GM18511 (cell line): Measurements from ENCODE around the gene CALML4.
"Not testable (repeated sequence)": the region's sequence is repeated elsewhere in the genome, so short reads cannot be mapped to it uniquely, and the experiment has no call there.

ENCODE experiments used
- ATAC-seq: cut with Tn5 transposase; IDR thresholded peaks from one replicate; pipeline ENCODE4 v1.9.1; 2021; ENCODE audit warnings: mild to moderate bottlenecking, moderate library complexity; ENCODE audit not compliant: unreplicated experiment

CALML4 gene

GRCh38 chr15:68192804-68193486 lies 12.2 kb downstream of the CALML4 start:
- ATAC-seq = no peak

GRCh38 chr15:68192117-68192516 lies 13.0 kb downstream of the CALML4 start:
- no peak for ATAC-seq

DNA sequence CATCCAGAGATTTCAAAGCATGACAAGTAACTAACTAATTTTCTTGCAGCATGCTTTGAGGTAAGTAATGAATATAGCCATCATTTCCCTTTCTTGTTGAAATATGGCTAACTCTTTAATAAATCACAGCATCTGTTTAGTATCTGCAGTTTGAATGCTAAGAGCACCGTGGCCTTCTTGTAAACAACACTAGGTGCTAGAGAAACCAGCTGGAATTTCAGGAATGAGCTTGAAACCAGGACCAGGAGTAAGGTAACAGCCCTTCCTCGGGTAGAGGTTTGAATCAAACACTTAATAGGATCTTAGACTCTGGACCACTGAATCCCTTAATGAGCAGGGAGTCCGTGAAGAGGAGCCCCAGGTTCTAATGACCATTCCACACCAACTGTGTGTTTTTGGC lies 13.6 kb downstream of the CALML4 start:
- ATAC-seq = no peak

DNA sequence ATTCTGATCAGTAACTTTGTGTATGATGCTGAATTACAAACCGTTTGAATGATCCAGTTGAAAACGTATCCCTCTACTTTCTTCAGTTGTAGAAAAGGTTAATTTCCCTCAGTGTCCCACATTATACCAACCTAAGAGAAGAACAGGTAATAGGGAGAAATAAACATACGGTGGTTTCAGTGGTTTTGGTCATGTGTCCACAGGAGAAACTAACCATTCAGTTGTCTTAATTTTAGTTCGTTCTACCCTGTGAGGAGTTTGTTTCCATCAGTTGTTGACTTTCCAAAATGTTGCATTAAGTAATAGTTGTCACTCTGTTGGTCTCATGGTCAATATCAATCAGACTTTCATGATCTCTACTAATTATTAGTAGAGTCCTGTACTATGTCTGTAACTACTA lies 15.1 kb downstream of the CALML4 start:
- no peak for ATAC-seq

DNA sequence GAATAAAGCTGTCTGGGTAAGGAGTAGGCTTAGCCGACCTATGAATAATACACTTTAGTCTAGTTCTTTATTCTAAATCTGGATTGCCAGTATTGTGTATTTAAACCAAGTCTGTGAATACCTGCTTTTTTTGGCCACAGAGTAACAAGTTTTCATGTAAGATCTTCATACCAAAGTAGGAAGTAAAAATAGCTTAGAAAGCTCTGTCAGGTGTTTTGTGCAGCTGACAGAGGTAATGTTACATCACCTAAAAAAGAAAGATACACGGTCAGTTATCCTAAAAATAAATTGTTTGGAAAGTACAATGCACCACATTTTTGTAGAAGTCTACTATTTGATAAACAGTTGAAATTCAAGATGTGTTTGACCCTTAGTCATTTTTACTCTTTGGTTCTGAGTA lies 16.5 kb downstream of the CALML4 start:
- ATAC-seq = no peak

- no peak for ATAC-seq
Measured at GRCh38 chr15:68187559-68187958, 17.6 kb downstream of the CALML4 start.

GRCh38 chr15:68186671-68187397 lies 18.3 kb downstream of the CALML4 start:
- ATAC-seq = no peak

- no peak for ATAC-seq
Measured at GRCh38 chr15:68184616-68185480, 20.3 kb downstream of the CALML4 start.

DNA sequence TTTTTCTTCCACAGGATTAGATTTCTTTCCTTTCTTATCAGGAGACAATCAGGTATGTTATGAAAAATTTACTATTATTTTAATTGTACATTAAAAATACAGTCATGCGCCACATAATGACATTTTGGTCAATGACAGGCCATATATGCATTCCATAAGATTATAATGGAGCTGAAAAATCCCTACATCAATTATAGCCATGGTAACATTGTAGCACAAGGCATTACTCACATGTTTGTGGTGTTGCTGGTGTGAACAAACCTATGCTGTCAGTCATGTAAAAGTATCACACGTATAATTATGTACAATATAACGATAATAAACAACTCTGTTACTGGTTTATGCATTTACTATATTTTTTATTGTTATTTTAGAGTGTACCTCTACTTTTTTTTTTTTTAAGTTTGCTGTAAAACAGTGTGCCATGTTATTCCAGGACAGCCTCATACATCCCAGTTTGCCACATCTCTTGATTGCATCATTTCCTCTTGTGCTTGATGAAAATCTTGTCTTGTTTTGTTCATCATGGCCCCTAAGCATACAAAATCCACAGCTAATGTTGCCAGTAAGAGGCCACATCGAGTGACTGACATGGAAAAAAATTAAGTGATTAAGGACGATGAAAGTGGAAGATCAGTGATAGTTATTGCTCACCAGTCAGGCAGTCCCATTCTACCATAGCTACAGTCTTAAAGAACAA lies 21.4 kb downstream of the CALML4 start:
- no peak for ATAC-seq

GRCh38 chr15:68177742-68178141 lies 27.4 kb downstream of the CALML4 start:
- ATAC-seq = no peak

DNA sequence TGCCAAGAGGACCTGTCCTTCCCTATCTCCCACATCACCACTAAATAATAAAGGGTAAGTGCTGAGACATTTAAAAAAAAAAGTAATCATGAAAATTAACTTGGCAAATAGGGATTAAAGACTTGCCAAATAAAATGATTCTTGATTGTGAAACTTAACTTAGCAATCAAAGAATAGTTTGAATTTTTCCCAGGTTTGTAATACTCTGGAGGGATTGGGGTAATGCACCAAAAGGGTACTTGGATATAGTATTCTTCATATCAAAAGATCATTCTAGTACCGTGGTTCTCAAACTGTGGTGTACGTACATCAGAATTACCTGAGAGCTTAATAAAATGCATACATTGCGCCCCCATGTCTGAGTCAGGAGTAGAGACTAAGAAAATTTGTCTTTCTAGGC lies 28.5 kb downstream of the CALML4 start:
- ATAC-seq = no peak

DNA sequence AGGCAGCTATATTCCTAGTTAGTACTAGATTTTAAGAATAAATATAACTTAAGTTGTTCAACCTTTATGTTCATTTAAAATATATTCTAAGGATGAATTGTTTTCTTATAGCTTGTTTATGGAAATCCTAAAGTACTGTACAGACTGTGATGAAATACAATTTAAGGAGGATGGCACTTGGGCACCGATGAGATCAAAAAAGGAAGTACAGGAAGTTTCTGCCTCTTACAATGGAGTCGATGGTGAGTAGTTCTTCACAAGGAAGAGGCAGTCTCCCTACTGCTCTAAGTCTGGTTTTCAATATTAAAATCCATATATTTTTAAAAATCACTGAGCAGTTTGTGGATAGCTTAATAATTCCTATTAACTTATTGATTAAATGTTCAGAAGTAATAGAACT lies 29.6 kb downstream of the CALML4 start:
- ATAC-seq = no peak

- ATAC-seq = no peak
Measured at GRCh38 chr15:68173119-68173518, 32.0 kb downstream of the CALML4 start.

GRCh38 chr15:68172037-68172436 lies 33.1 kb downstream of the CALML4 start:
- ATAC-seq = not testable (repeated sequence)

GRCh38 chr15:68166847-68167246 lies 38.3 kb downstream of the CALML4 start:
- ATAC-seq = no peak

DNA sequence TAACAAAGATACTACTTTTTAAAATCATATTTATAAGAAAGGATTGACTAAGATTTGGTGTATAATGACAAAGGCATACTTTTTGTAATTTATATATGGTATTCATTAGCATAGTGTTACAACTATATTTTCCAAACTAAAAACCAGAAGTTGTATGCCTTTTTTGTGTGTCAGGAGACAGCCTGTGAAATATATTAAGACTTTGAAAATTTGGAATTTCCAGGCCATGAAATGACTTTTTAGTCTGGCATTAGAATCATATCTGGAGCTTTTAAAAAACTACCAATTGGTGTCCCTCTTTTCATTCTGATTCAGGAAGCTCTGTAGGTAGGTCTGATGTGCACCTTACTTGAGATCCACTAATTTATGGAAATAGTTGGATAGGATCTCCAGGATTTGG lies 41.9 kb downstream of the CALML4 start:
- no peak for ATAC-seq

DNA sequence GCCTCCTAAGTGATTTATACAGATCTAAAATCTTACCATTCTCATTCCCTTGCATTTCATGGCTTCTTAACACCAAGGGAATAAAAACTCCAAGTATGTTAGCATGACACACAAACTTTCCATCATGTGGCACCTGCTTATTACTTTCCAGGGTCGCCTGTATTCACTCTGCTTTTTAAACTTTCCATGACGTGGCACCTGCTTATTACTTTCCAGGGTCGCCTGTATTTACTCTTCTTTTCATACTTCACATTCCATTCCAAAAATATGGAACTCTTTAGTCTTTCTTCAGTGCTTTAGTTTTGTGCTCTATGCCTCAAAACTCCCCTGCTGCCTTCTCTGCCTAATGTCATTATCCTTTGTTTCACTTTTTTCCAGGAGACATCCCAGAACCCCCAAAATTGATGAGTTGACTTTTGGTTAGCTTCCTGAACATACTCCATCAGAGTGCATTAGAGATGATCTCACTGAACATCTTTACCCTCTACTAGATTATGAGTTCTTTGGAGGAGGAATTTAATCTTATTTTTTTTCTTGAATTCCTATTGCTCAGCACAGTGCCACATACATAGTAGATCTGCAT lies 47.0 kb downstream of the CALML4 start:
- ATAC-seq = no peak

DNA sequence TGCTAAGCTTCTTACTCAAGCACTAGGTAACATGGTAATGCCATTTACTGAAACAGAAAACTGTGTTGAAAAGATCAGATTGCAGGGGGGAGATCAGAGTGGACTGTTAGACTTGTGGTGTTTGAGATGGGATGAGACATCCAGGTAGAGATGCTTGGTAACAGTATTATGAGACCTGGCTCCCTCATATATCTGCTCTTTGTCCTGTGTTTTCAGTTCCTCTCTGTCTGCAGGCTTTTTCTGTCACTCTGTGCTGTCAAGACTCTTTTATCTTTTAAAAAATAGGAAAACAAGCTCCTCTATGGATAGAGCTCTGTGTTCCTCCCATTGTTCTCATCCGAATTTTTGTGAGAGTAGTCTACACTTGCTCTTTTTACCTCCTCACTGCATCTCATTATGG lies 48.1 kb downstream of the CALML4 start:
- no peak for ATAC-seq

- ATAC-seq = no peak
Measured at GRCh38 chr15:68154923-68155559, 50.1 kb downstream of the CALML4 start.

DNA sequence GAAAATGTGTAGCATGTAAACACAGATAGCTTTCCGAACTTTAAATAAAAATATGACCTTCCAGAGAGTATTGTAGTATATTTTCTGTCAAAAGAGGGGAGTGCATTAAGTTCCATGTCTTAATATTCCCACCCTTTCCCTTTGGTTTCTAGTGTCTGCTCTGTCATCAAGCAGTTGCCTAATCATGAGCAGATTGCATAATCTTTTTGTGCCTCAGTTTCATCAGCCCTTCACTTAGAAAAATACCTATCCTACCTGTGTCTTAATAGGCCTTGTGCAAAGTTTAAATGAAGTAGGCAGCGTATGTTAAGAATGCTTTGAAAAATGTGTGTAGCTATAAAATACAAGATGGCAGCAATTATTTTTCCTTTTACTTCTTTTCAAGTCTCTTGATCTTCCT lies 52.8 kb downstream of the CALML4 start:
- no peak for ATAC-seq
